HEK293T (cell line): ENCODE data around the gene PTPRO.

ENCODE experiments used
- CTCF ChIA-PET: fragments of 350-600 bp; formaldehyde crosslinking; extraction: SDS; loops from one replicate; lab custom pipeline; 2021; ENCODE audit warnings: antibody characterized with exemption, inconsistent platforms; lab: Yijun Ruan, JAX
- POLR2A ChIA-PET: fragments of 350-600 bp; formaldehyde crosslinking; extraction: SDS; loops from one replicate; lab custom pipeline; 2020; ENCODE audit warnings: antibody characterized with exemption, inconsistent platforms; lab: Yijun Ruan, JAX
- DNase-seq: peaks from one replicate; pipeline ENCODE4 v3.0.0; 2012; ENCODE audit warnings: mixed read lengths; ENCODE audit errors: extremely low spot score
- ARNT ChIP-seq: fragments of 450-650 bp; IDR thresholded peaks from 2 replicates; pipeline ENCODE4 v1.6.1; 2017; ENCODE audit warnings: mild to moderate bottlenecking
- BHLHE40 ChIP-seq: fragments of 450-650 bp; IDR thresholded peaks from 2 replicates; pipeline ENCODE4 v1.6.1; 2016; ENCODE audit warnings: mild to moderate bottlenecking, moderate library complexity, borderline replicate concordance
- CTBP1 ChIP-seq: fragments of 450-650 bp; IDR thresholded peaks from 2 replicates; pipeline ENCODE4 v1.6.1; 2016; ENCODE audit warnings: borderline replicate concordance
- ELF4 ChIP-seq: fragments of 450-650 bp; IDR thresholded peaks from 2 replicates; pipeline ENCODE4 v1.6.1; 2017; ENCODE audit warnings: antibody characterized with exemption
- FOXA1 ChIP-seq: fragments of 450-650 bp; IDR thresholded peaks from 2 replicates; pipeline ENCODE4 v1.6.1; 2016; ENCODE audit warnings: mild to moderate bottlenecking
- FOXK2 ChIP-seq: fragments of 450-650 bp; IDR thresholded peaks from 2 replicates; pipeline ENCODE4 v1.6.1; 2016; ENCODE audit warnings: mild to moderate bottlenecking
- FOXM1 ChIP-seq: fragments of 450-650 bp; IDR thresholded peaks from 2 replicates; pipeline ENCODE4 v1.6.1; 2017; ENCODE audit warnings: mild to moderate bottlenecking, borderline replicate concordance
- HDGF ChIP-seq: fragments of 450-650 bp; IDR thresholded peaks from 2 replicates; pipeline ENCODE4 v1.6.1; 2017; ENCODE audit warnings: antibody characterized with exemption, borderline replicate concordance
- L3MBTL2 ChIP-seq: fragments of 450-650 bp; conservative IDR thresholded peaks from 2 replicates; pipeline ENCODE4 v1.6.1; 2016; ENCODE audit warnings: mild to moderate bottlenecking
- LEF1 ChIP-seq: fragments of 450-650 bp; IDR thresholded peaks from 2 replicates; pipeline ENCODE4 v1.6.1; 2017; ENCODE audit warnings: mild to moderate bottlenecking, borderline replicate concordance
- NFRKB ChIP-seq: fragments of 450-650 bp; IDR thresholded peaks from 2 replicates; pipeline ENCODE4 v1.6.1; 2016; ENCODE audit warnings: mild to moderate bottlenecking, moderate library complexity
- SP1 ChIP-seq: fragments of 450-650 bp; IDR thresholded peaks from 2 replicates; pipeline ENCODE4 v1.6.1; 2017
- SUZ12 ChIP-seq: fragments of 450-650 bp; IDR thresholded peaks from 2 replicates; pipeline ENCODE4 v1.6.1; 2016; ENCODE audit warnings: mild to moderate bottlenecking
- TARDBP ChIP-seq: fragments of 450-650 bp; IDR thresholded peaks from 2 replicates; pipeline ENCODE4 v1.6.1; 2016
- ZNF384 ChIP-seq: fragments of 450-650 bp; IDR thresholded peaks from 2 replicates; pipeline ENCODE4 v1.6.1; 2016
- TF ChIP-seq, protein P1 (sequence below): fragments of 450-650 bp; IDR thresholded peaks from 2 replicates; pipeline ENCODE4 v1.6.1; 2016

The PTPRO gene

DNA sequence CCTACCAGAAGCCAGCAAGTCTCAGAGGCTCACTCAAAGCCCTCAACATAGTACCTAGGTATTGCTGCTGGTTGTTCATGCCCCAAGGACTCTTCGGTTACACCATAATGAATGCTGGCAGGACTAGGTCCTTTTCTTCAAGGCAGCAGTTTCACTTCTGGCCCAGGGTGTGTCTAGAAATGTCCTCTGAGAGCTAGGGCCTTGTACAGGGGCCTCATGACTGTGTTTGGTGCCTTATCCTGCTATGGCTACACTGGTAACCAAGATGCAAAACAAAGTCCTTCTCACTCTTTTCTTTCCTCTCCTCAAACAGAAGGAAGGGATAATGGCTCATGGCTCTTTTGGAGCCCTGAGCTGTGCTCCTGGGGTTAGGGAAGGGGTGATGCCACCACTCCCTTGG is 15.2 kb upstream of the PTPRO start:
- ChIA-PET CTCF (interaction anchor here (0.6 kb wide), 1 partner anchor 1370 kb away, joined by 3 read pairs; no protein-coding TSS in a partner anchor), POLR2A (no interaction called here)
- DNase-seq: no peak
- no peak for TF ChIP-seq LEF1
- TF ChIP-seq ELF4: no peak
- no peak for TF ChIP-seq FOXM1
- TF ChIP-seq SUZ12: no peak
- TF ChIP-seq SP1: no peak
- no peak for TF ChIP-seq ARNT
- TF ChIP-seq, protein P1, sequence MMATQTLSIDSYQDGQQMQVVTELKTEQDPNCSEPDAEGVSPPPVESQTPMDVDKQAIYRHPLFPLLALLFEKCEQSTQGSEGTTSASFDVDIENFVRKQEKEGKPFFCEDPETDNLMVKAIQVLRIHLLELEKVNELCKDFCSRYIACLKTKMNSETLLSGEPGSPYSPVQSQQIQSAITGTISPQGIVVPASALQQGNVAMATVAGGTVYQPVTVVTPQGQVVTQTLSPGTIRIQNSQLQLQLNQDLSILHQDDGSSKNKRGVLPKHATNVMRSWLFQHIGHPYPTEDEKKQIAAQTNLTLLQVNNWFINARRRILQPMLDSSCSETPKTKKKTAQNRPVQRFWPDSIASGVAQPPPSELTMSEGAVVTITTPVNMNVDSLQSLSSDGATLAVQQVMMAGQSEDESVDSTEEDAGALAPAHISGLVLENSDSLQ: no peak

DNA sequence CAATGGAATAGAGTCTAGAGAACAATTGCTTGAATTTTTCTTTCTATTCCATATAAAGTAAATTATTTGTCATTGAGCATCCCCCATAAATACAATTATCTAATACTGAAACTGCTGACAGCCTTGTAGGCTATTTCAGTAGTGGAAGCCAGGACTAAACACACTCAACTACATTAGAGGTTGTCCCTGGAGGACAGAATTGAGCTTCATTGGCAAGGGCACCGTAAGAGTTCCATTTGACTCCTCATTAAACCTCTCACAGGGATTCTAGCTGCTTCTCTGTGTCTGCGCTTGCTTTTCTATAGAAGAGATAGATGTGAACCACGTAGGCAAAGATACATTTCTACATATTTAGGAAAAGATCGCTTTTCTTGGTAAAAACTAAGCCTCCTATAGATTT is 3.5 kb upstream of the PTPRO start:
- TF ChIP-seq BHLHE40: no peak
- no peak for TF ChIP-seq FOXM1
- no peak for TF ChIP-seq HDGF
- TF ChIP-seq ZNF384: no peak
- no peak for TF ChIP-seq TARDBP
- TF ChIP-seq SP1: no peak
- TF ChIP-seq, protein P1: no peak
- no peak for TF ChIP-seq FOXA1
- CTCF ChIA-PET: no interaction called here
- no peak for DNase-seq
- POLR2A ChIA-PET: no interaction called here

DNA sequence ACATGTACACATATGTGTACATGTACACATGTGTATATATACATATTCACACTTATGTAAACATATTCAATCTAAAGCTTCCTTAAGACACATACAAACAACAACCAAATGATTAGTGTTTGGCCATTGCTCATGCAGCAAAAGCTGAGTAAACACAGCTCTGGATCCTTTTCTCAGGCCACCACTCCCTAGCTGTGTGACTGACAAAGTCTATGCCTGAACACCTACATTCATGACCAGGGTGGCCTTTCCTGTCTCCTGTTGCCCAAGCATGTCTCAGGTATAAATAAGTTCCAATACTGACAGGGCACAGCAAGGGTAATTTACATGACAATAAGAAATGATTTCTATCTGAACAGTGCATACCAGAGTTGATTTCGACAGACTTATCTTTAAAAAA is 1.4 kb upstream of the PTPRO start:
- DNase-seq: no peak
- POLR2A ChIA-PET: no interaction called here
- CTCF ChIA-PET: no interaction called here
- TF ChIP-seq, protein P1: no peak
- TF ChIP-seq CTBP1: no peak
- no peak for TF ChIP-seq ELF4
- TF ChIP-seq SP1: no peak
- no peak for TF ChIP-seq HDGF
- TF ChIP-seq TARDBP: no peak

DNA sequence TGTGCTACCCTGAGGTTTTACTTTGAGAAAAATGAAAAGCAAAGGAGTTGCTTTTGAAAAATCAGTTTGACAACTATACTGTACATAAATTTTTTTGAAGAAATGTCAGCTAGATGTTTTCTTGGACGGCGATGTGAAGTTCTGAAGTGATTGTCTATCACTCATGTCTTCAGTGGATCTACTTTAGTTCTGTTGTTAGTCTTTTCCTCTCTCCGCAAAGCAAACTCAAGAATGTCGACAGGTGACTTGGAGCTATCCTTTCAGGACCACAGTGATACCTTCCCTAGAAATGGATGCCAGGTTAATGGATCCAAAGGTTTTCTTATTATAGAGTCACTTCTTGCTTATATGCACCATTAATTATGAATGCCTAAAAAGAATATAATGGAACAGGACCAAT is 1.2 kb downstream of the PTPRO start:
- ChIA-PET CTCF (interaction anchor here (0.9 kb wide), 1 partner anchor 169 kb away, joined by 3 read pairs; no protein-coding TSS in a partner anchor), POLR2A (interaction anchor here (0.7 to 1.0 kb wide), 2 partner anchors 10 to 20 kb away, joined by 3 read pairs; no protein-coding TSS in a partner anchor)

DNA sequence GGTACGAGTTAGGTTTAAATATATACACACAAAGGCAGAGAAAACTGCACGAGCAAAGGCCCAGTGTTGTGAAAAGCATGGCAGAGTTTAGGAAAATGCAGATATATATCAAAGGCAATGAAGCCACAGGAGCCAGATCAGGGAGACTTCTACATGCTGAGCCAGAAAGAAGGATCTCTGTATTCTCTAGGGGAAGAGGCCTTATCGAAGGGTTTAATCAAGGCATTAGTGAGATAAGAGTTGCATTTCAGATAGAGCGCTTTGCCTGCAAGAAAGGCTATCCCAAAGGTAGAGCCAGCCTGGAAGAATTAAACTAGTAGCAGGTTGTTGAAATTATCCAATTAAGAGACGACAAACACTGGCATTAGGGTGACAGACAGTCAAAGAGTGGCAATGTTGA is 7.6 kb downstream of the PTPRO start:
- DNase-seq: no peak
- ChIA-PET POLR2A (no interaction called here), CTCF (no interaction called here)
- TF ChIP-seq CTBP1 (no peak), NFRKB (no peak), BHLHE40 (no peak), TARDBP (no peak), ELF4 (no peak), LEF1 (no peak), HDGF (no peak), SUZ12 (no peak), SP1 (no peak), ZNF384 (no peak)

More for the DNA sequence above, 1.2 kb downstream of the PTPRO start:
- TF ChIP-seq HDGF: no peak
- TF ChIP-seq, protein P1: no peak
- no peak for TF ChIP-seq ZNF384
- no peak for TF ChIP-seq CTBP1
- TF ChIP-seq TARDBP: no peak
- no peak for DNase-seq

DNA sequence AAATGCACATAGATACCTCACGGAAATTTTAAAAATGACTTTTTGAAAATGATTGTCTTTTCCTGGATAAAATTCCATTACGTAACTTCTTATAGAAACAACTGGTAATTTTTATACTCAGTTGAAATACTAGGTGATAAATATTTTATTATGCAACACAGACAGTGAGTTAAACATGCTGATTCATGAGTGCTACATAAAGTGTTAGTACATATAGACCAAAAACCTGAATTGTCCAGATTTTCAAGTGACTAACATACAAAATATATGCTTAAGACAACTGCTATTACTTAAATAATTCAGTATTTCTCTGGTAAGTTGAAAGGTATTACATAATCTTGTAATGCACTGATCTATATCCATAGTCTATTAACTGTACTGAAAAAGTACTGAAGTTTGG is 11.9 kb downstream of the PTPRO start:
- ChIA-PET CTCF (no interaction called here), POLR2A (no interaction called here)
- DNase-seq: no peak
- TF ChIP-seq FOXA1: no peak
- no peak for TF ChIP-seq ARNT
- TF ChIP-seq ELF4: no peak
- TF ChIP-seq ZNF384: no peak
- TF ChIP-seq CTBP1: no peak
- TF ChIP-seq NFRKB: no peak
- TF ChIP-seq SP1: no peak
- TF ChIP-seq LEF1: no peak
- no peak for TF ChIP-seq BHLHE40
- no peak for TF ChIP-seq L3MBTL2
- TF ChIP-seq FOXK2: no peak
- TF ChIP-seq, protein P1: no peak
- no peak for TF ChIP-seq TARDBP
- no peak for TF ChIP-seq SUZ12
- TF ChIP-seq FOXM1: no peak
- TF ChIP-seq HDGF: no peak
